A673 (cell line): ENCODE results near the gene FOXQ1. TPM values are rescaled to one million over a fixed set of nuclear protein-coding genes. Genes with fewer than 3 reads are reported as not detected.

Source experiments
- BruUV-seq: library from RNA; stranded (reverse); fragments of 400-500 nt; replicated peaks from 2 replicates; lab custom pipeline; 2021; lab: Mats Ljungman, UMichigan
- CTCF ChIA-PET: fragments of 300-600 bp; sonication (Branson Sonifier 250); formaldehyde crosslinking; loops from one replicate; lab custom pipeline; 2022; ENCODE audit warnings: antibody characterized with exemption; lab: Charles Lee
- POLR2A ChIA-PET: fragments of 300-600 bp; sonication (Branson Sonifier 250); formaldehyde crosslinking; loops from one replicate; lab custom pipeline; 2022; ENCODE audit warnings: antibody characterized with exemption; ENCODE audit not compliant: low non-redundant PET; lab: Charles Lee
- DNase-seq: peaks from one replicate; pipeline ENCODE4 v3.0.0-alpha.2; 2015; ENCODE audit warnings: low spot score
- H3K27ac ChIP-seq: fragments of 200-600 bp; sonication (generic); 2 replicates; pipeline ENCODE4 v1.5.1; 2016; ENCODE audit warnings: mixed run types, low read depth, mild to moderate bottlenecking, mixed read lengths, antibody characterized with exemption, low read length; ENCODE audit not compliant: poor library complexity, severe bottlenecking
- H3K27me3 ChIP-seq: fragments of 200-600 bp; sonication (generic); replicated peaks from 2 replicates; pipeline ENCODE4 v1.6.1; 2017; ENCODE audit warnings: mixed run types, low read depth, mild to moderate bottlenecking, mixed read lengths, antibody characterized with exemption, low read length; ENCODE audit not compliant: insufficient read depth, poor library complexity
- H3K36me3 ChIP-seq: fragments of 200-600 bp; sonication (generic); 2 replicates; pipeline ENCODE4 v1.6.1; 2016; ENCODE audit warnings: mixed run types, mild to moderate bottlenecking, mixed read lengths, antibody characterized with exemption, low read length; ENCODE audit not compliant: insufficient read depth, poor library complexity, severe bottlenecking
- H3K4me1 ChIP-seq: fragments of 200-600 bp; sonication (generic); 2 replicates; pipeline ENCODE4 v1.6.1; 2017; ENCODE audit warnings: mixed run types, mild to moderate bottlenecking, mixed read lengths, antibody characterized with exemption, low read length; ENCODE audit not compliant: insufficient read depth, poor library complexity, severe bottlenecking
- H3K4me3 ChIP-seq: fragments of 200-600 bp; sonication (generic); 2 replicates; pipeline ENCODE4 v1.5.1; 2016; ENCODE audit warnings: low read depth, mixed run types, mild to moderate bottlenecking, mixed read lengths, low read length; ENCODE audit not compliant: poor library complexity, severe bottlenecking
- H3K9me3 ChIP-seq: fragments of 200-600 bp; sonication (generic); 2 replicates; pipeline ENCODE4 v1.6.1; 2016; ENCODE audit warnings: mixed run types, low read depth, mild to moderate bottlenecking, mixed read lengths, antibody characterized with exemption, low read length; ENCODE audit not compliant: poor library complexity, severe bottlenecking
- EZH2 ChIP-seq: fragments of 200-600 bp; sonication (generic); IDR thresholded peaks from 2 replicates; pipeline ENCODE4 v1.6.1; 2017; ENCODE audit warnings: borderline replicate concordance, low read depth, mild to moderate bottlenecking, mixed read lengths, antibody characterized with exemption, low read length; ENCODE audit not compliant: poor library complexity, severe bottlenecking
- intact Hi-C: fragments of 100-400 bp; cut with micrococcal nuclease; formaldehyde crosslinking; loops from one replicate; pipeline ENCODE4 v1.10.0; 2022; ENCODE audit not compliant: unreplicated experiment
- total RNA-seq: library from RNA; stranded (reverse); gene quantifications from 2 replicates; pipeline ENCODE4 v1.2.3, GENCODE V29; 2021
- TF ChIP-seq, protein P1 (sequence below): fragments of 300-800, 200-600 bp; sonication (generic); conservative IDR thresholded peaks from 2 replicates; pipeline ENCODE4 v1.5.1; 2017; ENCODE audit warnings: low read depth, mild to moderate bottlenecking, antibody characterized with exemption, low read length, moderate library complexity, mixed read lengths

Gene FOXQ1
- total RNA-seq, 1 experiment from 2014 or later = not detected

DNA sequence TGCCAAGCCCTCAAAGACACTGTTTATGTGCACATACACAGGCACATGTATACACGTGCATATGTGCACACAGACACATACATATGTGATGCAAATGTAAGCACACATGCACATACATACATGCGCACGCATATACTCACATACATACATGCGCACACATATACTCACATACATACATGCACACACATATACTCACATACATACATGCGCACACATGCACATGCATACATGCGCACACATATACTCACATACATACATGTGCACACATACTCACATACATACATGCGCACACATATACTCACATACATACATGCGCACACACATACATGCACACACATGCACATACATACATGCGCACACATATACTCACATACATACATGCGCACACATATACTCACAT, 20.5 kb upstream of the FOXQ1 start:
- POLR2A ChIA-PET = no interaction called here
- no TSS peak for BruUV-seq
- intact Hi-C loops = no loop called here
- H3K9me3 ChIP-seq = no peaks in the 10 kb centered on the region
- no peak for DNase-seq
- H3K27me3 ChIP-seq = peaks cover 14% of the 10 kb centered on the region
- H3K36me3 ChIP-seq = no peaks in the 10 kb centered on the region
- no peak for TF ChIP-seq EZH2
- TF ChIP-seq, protein P1, sequence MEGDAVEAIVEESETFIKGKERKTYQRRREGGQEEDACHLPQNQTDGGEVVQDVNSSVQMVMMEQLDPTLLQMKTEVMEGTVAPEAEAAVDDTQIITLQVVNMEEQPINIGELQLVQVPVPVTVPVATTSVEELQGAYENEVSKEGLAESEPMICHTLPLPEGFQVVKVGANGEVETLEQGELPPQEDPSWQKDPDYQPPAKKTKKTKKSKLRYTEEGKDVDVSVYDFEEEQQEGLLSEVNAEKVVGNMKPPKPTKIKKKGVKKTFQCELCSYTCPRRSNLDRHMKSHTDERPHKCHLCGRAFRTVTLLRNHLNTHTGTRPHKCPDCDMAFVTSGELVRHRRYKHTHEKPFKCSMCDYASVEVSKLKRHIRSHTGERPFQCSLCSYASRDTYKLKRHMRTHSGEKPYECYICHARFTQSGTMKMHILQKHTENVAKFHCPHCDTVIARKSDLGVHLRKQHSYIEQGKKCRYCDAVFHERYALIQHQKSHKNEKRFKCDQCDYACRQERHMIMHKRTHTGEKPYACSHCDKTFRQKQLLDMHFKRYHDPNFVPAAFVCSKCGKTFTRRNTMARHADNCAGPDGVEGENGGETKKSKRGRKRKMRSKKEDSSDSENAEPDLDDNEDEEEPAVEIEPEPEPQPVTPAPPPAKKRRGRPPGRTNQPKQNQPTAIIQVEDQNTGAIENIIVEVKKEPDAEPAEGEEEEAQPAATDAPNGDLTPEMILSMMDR = no peak
- CTCF ChIA-PET = no interaction called here
- H3K27ac ChIP-seq = no peak overlapping the region
- H3K4me1 ChIP-seq = no peaks in the 10 kb centered on the region
- no peak overlapping the region for H3K4me3 ChIP-seq

GRCh38 chr6:1295420-1295819, 16.5 kb upstream of the FOXQ1 start:
- no peaks in the 10 kb centered on the region for H3K4me1 ChIP-seq
- H3K27me3 ChIP-seq = peaks cover 30% of the 10 kb centered on the region
- ChIA-PET POLR2A (no interaction called here), CTCF (no interaction called here)
- no peaks in the 10 kb centered on the region for H3K9me3 ChIP-seq
- intact Hi-C loops = no loop called here
- BruUV-seq = no TSS peak
- H3K36me3 ChIP-seq = no peaks in the 10 kb centered on the region
- no peak for DNase-seq
- no peak overlapping the region for H3K4me3 ChIP-seq
- TF ChIP-seq, protein P1 = no peak
- no peak for TF ChIP-seq EZH2
- H3K27ac ChIP-seq = no peak overlapping the region

DNA sequence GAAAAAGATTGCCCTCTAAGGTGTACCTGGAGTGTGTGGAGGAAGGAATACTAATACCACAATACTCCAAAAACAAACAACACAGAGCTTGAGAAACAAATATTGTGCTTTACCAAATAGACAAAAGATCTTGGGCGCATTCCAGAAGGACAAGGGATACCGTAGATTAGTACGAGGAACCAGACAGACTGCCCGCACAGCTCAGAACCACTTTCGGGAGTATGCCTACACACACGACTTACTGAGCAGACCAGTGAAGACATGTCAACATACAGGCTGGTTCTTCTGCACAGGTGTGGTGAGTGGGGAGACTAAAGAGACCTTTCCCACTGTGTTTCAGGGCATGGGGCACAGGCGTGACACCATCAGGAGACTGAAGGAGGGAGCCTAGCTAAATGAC, 15.8 kb upstream of the FOXQ1 start:
- intact Hi-C loops = no loop called here
- CTCF ChIA-PET = no interaction called here

More for the DNA sequence above, 15.8 kb upstream of the FOXQ1 start:
- POLR2A ChIA-PET = no interaction called here
- H3K36me3 ChIP-seq = no peaks in the 10 kb centered on the region
- H3K27ac ChIP-seq = no peak overlapping the region
- TF ChIP-seq, protein P1 = no peak
- no peak for TF ChIP-seq EZH2
- no peak for DNase-seq
- H3K4me3 ChIP-seq = no peak overlapping the region
- BruUV-seq = no TSS peak
- H3K4me1 ChIP-seq = no peaks in the 10 kb centered on the region
- peaks cover 30% of the 10 kb centered on the region for H3K27me3 ChIP-seq
- no peaks in the 10 kb centered on the region for H3K9me3 ChIP-seq
